Neural cell (in vitro differentiated cells): Measurements from ENCODE around the gene SH3RF3. TPM values are rescaled to one million over a fixed set of nuclear protein-coding genes. Genes with fewer than 3 reads are reported as not detected.

Experiments
- H2AFZ ChIP-seq: fragments of 200-600, 300-800 bp; sonication (generic), shearing (Covaris generic); 2 replicates; pipeline ENCODE4 v1.6.0; 2014; ENCODE audit warnings: low read depth, mild to moderate bottlenecking, antibody characterized with exemption, low read length, moderate library complexity
- H3F3A ChIP-seq: fragments of 200-600 bp; shearing (Covaris generic); 2 replicates; pipeline ENCODE4 v1.6.1; 2016; ENCODE audit warnings: mild to moderate bottlenecking, moderate library complexity, mixed read lengths, antibody characterized with exemption, low read length; ENCODE audit not compliant: insufficient read depth, poor library complexity, severe bottlenecking
- H3K27ac ChIP-seq: fragments of 200-600, 300-800 bp; sonication (generic), shearing (Covaris generic); 2 replicates; pipeline ENCODE4 v1.5.1; 2014; ENCODE audit warnings: mild to moderate bottlenecking, low read length, moderate library complexity
- H3K27me3 ChIP-seq: fragments of 300-800, 200-600 bp; sonication (generic), shearing (Covaris generic); 2 replicates; pipeline ENCODE4 v1.6.0; 2014; ENCODE audit warnings: mild to moderate bottlenecking, low read depth, low read length, moderate library complexity; ENCODE audit not compliant: insufficient read depth
- H3K36me3 ChIP-seq: fragments of 300-800, 200-600 bp; sonication (generic), shearing (Covaris generic); 2 replicates; pipeline ENCODE4 v1.5.1; 2014; ENCODE audit warnings: mild to moderate bottlenecking, antibody characterized with exemption, low read length, moderate library complexity; ENCODE audit not compliant: insufficient read depth
- H3K4me2 ChIP-seq: fragments of 300-800, 200-600 bp; sonication (generic), shearing (Covaris generic); 2 replicates; pipeline ENCODE4 v1.6.0; 2014; ENCODE audit warnings: mild to moderate bottlenecking, low read length
- H3K4me3 ChIP-seq: fragments of 300-800, 200-600 bp; sonication (generic), shearing (Covaris generic); 2 replicates; pipeline ENCODE4 v1.5.1; 2014; ENCODE audit warnings: mild to moderate bottlenecking, low read length, moderate library complexity
- H3K79me2 ChIP-seq: fragments of 200-600 bp; shearing (Covaris generic); replicated peaks from 2 replicates; pipeline ENCODE4 v1.6.0; 2014; ENCODE audit warnings: mild to moderate bottlenecking, low read length, moderate library complexity; ENCODE audit not compliant: insufficient read depth
- H3K9ac ChIP-seq: fragments of 300-800, 200-600 bp; sonication (generic), shearing (Covaris generic); 2 replicates; pipeline ENCODE4 v1.6.1; 2016; ENCODE audit warnings: mild to moderate bottlenecking, low read length, mixed read lengths
- H3K9me2 ChIP-seq: fragments of 200-600 bp; shearing (Covaris generic); 2 replicates; pipeline ENCODE4 v1.6.1; 2016; ENCODE audit warnings: mild to moderate bottlenecking, low read length, mixed read lengths; ENCODE audit not compliant: insufficient read depth
- H3K9me3 ChIP-seq: fragments of 200-600, 300-800 bp; sonication (generic), shearing (Covaris generic); 2 replicates; pipeline ENCODE4 v1.6.1; 2016; ENCODE audit warnings: mild to moderate bottlenecking, mixed run types, low read length, moderate library complexity, mixed read lengths
- H4K20me1 ChIP-seq: fragments of 200-600 bp; shearing (Covaris generic); 2 replicates; pipeline ENCODE4 v1.6.1; 2016; ENCODE audit warnings: mild to moderate bottlenecking, mixed run types; ENCODE audit not compliant: insufficient read depth
- CTCF ChIP-seq: fragments of 450-650 bp; IDR thresholded peaks from 2 replicates; pipeline ENCODE4 v1.5.1; 2014; ENCODE audit warnings: antibody characterized with exemption, mild to moderate bottlenecking, moderate library complexity; ENCODE audit not compliant: poor library complexity, severe bottlenecking
- EP300 ChIP-seq: fragments of 450-650 bp; conservative IDR thresholded peaks from 2 replicates; pipeline ENCODE4 v1.6.1; 2014; ENCODE audit warnings: antibody characterized with exemption, mild to moderate bottlenecking, moderate library complexity; ENCODE audit not compliant: poor library complexity, severe bottlenecking
- EZH2 ChIP-seq: fragments of 200-600, 300-800 bp; shearing (Covaris generic), sonication (generic); IDR thresholded peaks from 2 replicates; pipeline ENCODE4 v1.6.1; 2014; ENCODE audit warnings: antibody characterized with exemption, low read length, borderline replicate concordance, mild to moderate bottlenecking; ENCODE audit not compliant: insufficient read depth, poor library complexity, severe bottlenecking
- MXI1 ChIP-seq: fragments of 450-650 bp; conservative IDR thresholded peaks from 2 replicates; pipeline ENCODE4 v1.6.1; 2014; ENCODE audit warnings: antibody characterized with exemption, mild to moderate bottlenecking; ENCODE audit not compliant: poor library complexity, severe bottlenecking
- POLR2AphosphoS5 ChIP-seq: IDR thresholded peaks from 2 replicates; pipeline ENCODE4 v1.6.1; 2012
- RAD21 ChIP-seq: fragments of 450-650 bp; conservative IDR thresholded peaks from 2 replicates; pipeline ENCODE4 v1.6.1; 2014; ENCODE audit warnings: antibody characterized with exemption, mild to moderate bottlenecking, moderate library complexity
- SMC3 ChIP-seq: fragments of 450-650 bp; conservative IDR thresholded peaks from 2 replicates; pipeline ENCODE4 v1.6.1; 2014; ENCODE audit warnings: antibody characterized with exemption, mild to moderate bottlenecking, moderate library complexity; ENCODE audit not compliant: poor library complexity
- TAF1 ChIP-seq: IDR thresholded peaks from 2 replicates; pipeline ENCODE4 v1.6.1; 2012; ENCODE audit warnings: low read depth
- polyA plus RNA-seq: library from polyadenylated mRNA; depleted of rRNA; stranded (reverse); fragments of >200 nt; gene quantifications from 2 replicates; pipeline ENCODE4 v1.2.3, GENCODE V29; 2014
- TF ChIP-seq, protein P1 (sequence below): IDR thresholded peaks from 2 replicates; pipeline ENCODE4 v1.6.1; 2012; ENCODE audit warnings: borderline replicate concordance

SH3RF3 gene
- polyA plus RNA-seq, 1 donor from 2014 or later, result 0.53 TPM

- no peaks in the 10 kb centered on the region for H3K9me3 ChIP-seq
- H3F3A ChIP-seq, result peaks cover 5% of the 10 kb centered on the region
- no peak overlapping the region for H3K9ac ChIP-seq
- H4K20me1 ChIP-seq, result no peaks in the 10 kb centered on the region
- H3K79me2 ChIP-seq, result no peaks in the 10 kb centered on the region
- H3K27ac ChIP-seq, result no peak overlapping the region
- H3K36me3 ChIP-seq, result no peaks in the 10 kb centered on the region
- H3K9me2 ChIP-seq, result no peaks in the 10 kb centered on the region
- no peak overlapping the region for H2AFZ ChIP-seq
- H3K4me3 ChIP-seq, result no peak overlapping the region
- no peak overlapping the region for H3K4me2 ChIP-seq
- TF ChIP-seq RAD21 (no peak), POLR2AphosphoS5 (no peak)
- H3K27me3 ChIP-seq, result no peaks in the 10 kb centered on the region
Observed at GRCh38 chr2:109433486-109433885, 304.5 kb downstream of the SH3RF3 start.

GRCh38 chr2:109433926-109434325 lies 304.9 kb downstream of the SH3RF3 start:
- H3K9me2 ChIP-seq, result no peaks in the 10 kb centered on the region
- H3K27me3 ChIP-seq, result no peaks in the 10 kb centered on the region
- no peaks in the 10 kb centered on the region for H4K20me1 ChIP-seq
- no peaks in the 10 kb centered on the region for H3K36me3 ChIP-seq
- H2AFZ ChIP-seq, result no peak overlapping the region
- no peak overlapping the region for H3K4me3 ChIP-seq
- no peaks in the 10 kb centered on the region for H3K9me3 ChIP-seq
- H3F3A ChIP-seq, result peaks cover 8% of the 10 kb centered on the region
- H3K27ac ChIP-seq, result no peak overlapping the region
- no peak overlapping the region for H3K4me2 ChIP-seq
- H3K79me2 ChIP-seq, result no peaks in the 10 kb centered on the region
- H3K9ac ChIP-seq, result no peak overlapping the region
- TF ChIP-seq CTCF (no peak), EZH2 (no peak), POLR2AphosphoS5 (no peak), EP300 (no peak), RAD21 (no peak), MXI1 (no peak), SMC3 (no peak), TAF1 (no peak)
- TF ChIP-seq, protein P1, sequence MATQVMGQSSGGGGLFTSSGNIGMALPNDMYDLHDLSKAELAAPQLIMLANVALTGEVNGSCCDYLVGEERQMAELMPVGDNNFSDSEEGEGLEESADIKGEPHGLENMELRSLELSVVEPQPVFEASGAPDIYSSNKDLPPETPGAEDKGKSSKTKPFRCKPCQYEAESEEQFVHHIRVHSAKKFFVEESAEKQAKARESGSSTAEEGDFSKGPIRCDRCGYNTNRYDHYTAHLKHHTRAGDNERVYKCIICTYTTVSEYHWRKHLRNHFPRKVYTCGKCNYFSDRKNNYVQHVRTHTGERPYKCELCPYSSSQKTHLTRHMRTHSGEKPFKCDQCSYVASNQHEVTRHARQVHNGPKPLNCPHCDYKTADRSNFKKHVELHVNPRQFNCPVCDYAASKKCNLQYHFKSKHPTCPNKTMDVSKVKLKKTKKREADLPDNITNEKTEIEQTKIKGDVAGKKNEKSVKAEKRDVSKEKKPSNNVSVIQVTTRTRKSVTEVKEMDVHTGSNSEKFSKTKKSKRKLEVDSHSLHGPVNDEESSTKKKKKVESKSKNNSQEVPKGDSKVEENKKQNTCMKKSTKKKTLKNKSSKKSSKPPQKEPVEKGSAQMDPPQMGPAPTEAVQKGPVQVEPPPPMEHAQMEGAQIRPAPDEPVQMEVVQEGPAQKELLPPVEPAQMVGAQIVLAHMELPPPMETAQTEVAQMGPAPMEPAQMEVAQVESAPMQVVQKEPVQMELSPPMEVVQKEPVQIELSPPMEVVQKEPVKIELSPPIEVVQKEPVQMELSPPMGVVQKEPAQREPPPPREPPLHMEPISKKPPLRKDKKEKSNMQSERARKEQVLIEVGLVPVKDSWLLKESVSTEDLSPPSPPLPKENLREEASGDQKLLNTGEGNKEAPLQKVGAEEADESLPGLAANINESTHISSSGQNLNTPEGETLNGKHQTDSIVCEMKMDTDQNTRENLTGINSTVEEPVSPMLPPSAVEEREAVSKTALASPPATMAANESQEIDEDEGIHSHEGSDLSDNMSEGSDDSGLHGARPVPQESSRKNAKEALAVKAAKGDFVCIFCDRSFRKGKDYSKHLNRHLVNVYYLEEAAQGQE, result no peak

DNA sequence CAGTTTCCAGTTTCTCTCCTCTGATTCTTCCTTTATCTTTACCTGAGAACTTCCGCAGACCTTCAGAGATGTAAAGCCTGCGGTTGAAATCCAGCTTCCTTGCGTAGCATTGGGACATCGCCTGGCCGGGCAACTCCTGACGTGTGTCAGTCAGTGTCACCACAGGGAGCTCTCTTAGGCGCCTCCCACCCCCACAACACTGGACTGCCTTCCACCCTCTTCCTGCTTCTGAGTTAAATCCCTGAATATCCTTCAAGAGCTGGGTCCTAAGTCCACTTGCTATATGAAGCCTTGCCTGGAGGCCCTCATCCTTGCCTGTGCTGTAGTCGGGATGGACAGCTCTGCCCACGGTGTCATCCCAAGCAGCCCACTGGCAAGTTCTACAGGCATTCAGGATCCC lies 305.3 kb downstream of the SH3RF3 start:
- Histone ChIP-seq H3F3A (peaks cover 8% of the 10 kb centered on the region), H3K4me3 (no peak overlapping the region), H2AFZ (no peak overlapping the region), H3K27ac (no peak overlapping the region), H3K36me3 (no peaks in the 10 kb centered on the region), H3K4me2 (no peak overlapping the region), H3K9ac (no peak overlapping the region), H3K79me2 (no peaks in the 10 kb centered on the region), H3K9me2 (no peaks in the 10 kb centered on the region), H3K9me3 (no peaks in the 10 kb centered on the region), H4K20me1 (no peaks in the 10 kb centered on the region), H3K27me3 (no peaks in the 10 kb centered on the region)
- TF ChIP-seq, protein P1, result no peak
- TF ChIP-seq SMC3 (no peak), MXI1 (no peak), POLR2AphosphoS5 (no peak), RAD21 (no peak), TAF1 (no peak), EZH2 (no peak), EP300 (no peak), CTCF (no peak)
